HUES6 (cell line): ENCODE measurements around the gene FABP1.

Source experiments
- H3K27ac ChIP-seq: 2 replicates; pipeline ENCODE4 v1.7.0; 2013; ENCODE audit warnings: low read depth, mild to moderate bottlenecking, low read length, inconsistent platforms
- H3K27me3 ChIP-seq: 2 replicates; pipeline ENCODE4 v1.6.1; 2013; ENCODE audit warnings: low read length; ENCODE audit not compliant: control insufficient read depth, insufficient read depth
- H3K36me3 ChIP-seq: 2 replicates; pipeline ENCODE4 v1.6.1; 2013; ENCODE audit warnings: low read length; ENCODE audit not compliant: control insufficient read depth, insufficient read depth
- H3K4me1 ChIP-seq: 2 replicates; pipeline ENCODE4 v1.6.1; 2013; ENCODE audit warnings: low read length; ENCODE audit not compliant: control insufficient read depth, insufficient read depth
- H3K4me3 ChIP-seq: 2 replicates; pipeline ENCODE4 v1.5.1; 2013; ENCODE audit warnings: low read depth, low read length
- H3K9ac ChIP-seq: one replicate; pipeline ENCODE4 v1.6.1; 2013; ENCODE audit warnings: mild to moderate bottlenecking, low read length
- H3K9me3 ChIP-seq: 2 replicates; pipeline ENCODE4 v1.6.1; 2013; ENCODE audit warnings: low read depth, low read length; ENCODE audit not compliant: control insufficient read depth, insufficient read depth

Gene FABP1

DNA sequence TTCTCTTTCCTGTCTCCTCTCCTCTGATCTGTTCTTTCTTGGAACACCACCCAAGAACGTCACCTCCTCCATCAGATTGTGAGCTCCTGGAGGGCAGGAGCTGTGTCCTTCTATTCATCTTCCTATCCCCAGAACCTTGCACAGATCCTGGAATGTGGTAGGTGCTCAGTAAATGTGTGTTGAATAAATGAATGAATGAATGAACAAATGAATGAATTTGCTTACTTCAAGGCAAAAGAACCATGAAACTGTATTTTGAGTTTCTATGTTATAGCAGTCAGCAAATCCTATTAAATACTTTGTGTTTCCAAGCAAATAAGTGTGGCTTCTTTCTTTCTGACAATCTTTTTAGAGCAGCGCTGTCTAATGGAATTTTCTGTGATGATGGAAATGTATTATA is 14.8 kb downstream of the FABP1 start:
- no peak overlapping the region for H3K27ac ChIP-seq
- no peak overlapping the region for H3K4me3 ChIP-seq
- H3K9ac ChIP-seq, result no peak overlapping the region
- no peaks in the 10 kb centered on the region for H3K4me1 ChIP-seq
- H3K36me3 ChIP-seq, result no peaks in the 10 kb centered on the region
- peaks cover 3% of the 10 kb centered on the region for H3K9me3 ChIP-seq
- no peaks in the 10 kb centered on the region for H3K27me3 ChIP-seq

DNA sequence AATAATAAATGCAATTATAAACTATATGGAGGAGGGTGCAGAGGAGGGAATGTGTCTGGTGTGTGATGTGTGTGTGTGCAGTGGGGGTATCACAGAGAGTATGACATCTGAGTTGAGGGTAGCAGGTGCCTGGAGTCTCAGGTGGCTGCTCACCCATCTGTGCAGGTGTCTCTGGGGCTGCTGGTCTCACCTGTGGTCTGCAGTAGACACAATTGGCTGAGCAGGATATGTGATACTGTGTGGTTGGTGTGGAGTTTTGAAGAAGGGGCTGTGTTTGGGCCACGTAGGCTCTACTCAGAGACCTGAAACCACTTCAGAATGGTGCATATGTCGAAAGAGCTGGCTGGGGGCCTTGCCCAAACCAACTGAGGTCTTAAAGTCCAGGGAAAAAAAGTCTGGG is 17.0 kb downstream of the FABP1 start:
- H3K27me3 ChIP-seq, result no peaks in the 10 kb centered on the region
- H3K4me3 ChIP-seq, result no peak overlapping the region
- H3K4me1 ChIP-seq, result no peaks in the 10 kb centered on the region
- H3K36me3 ChIP-seq, result no peaks in the 10 kb centered on the region
- no peak overlapping the region for H3K9ac ChIP-seq
- H3K27ac ChIP-seq, result no peak overlapping the region
- peaks cover 10% of the 10 kb centered on the region for H3K9me3 ChIP-seq

DNA sequence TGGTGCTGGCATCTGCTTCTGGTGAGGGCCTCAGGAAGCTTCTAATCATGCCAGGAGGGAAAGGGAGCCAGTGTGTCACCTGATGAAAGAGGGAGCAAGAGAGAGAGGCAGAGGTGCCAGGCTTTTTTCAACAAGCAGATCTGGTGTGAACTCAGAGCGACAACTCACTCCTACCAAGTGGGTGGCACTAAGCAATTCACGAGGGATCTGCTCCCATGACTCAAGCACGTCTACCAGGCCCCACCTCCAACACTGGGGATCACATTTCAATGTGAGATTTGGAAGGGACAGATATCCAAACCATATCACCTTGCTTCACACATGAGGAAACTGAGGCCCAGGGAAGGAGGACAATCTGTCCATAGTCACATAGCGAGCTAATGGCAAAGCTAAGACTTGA is 19.1 kb downstream of the FABP1 start:
- H3K9me3 ChIP-seq, result peaks cover 10% of the 10 kb centered on the region
- H3K4me3 ChIP-seq, result no peak overlapping the region
- no peak overlapping the region for H3K27ac ChIP-seq
- no peaks in the 10 kb centered on the region for H3K27me3 ChIP-seq
- no peak overlapping the region for H3K9ac ChIP-seq
- H3K4me1 ChIP-seq, result no peaks in the 10 kb centered on the region
- no peaks in the 10 kb centered on the region for H3K36me3 ChIP-seq

DNA sequence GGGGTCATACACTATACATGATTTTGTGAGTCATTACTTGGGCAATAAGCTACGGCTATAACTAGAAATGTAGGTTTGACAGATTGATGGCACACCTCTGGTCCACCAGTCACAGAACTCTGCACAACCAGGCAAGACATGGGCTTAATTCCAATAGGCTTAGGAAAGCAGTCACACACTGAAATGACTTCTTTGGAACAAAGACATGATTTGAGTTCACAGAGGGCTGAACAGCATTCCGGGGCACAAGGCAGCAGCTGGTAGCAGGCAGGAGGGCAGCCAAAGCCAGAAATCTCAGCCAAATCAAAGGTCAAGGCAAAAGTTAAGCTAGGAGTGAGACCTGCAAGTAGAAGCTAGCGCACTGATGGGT is 27.4 kb downstream of the FABP1 start:
- H3K27me3 ChIP-seq, result no peaks in the 10 kb centered on the region
- H3K9me3 ChIP-seq, result no peaks in the 10 kb centered on the region
- H3K4me1 ChIP-seq, result peaks cover 6% of the 10 kb centered on the region
- no peaks in the 10 kb centered on the region for H3K36me3 ChIP-seq
- no peak overlapping the region for H3K27ac ChIP-seq
- no peak overlapping the region for H3K9ac ChIP-seq
- no peak overlapping the region for H3K4me3 ChIP-seq

DNA sequence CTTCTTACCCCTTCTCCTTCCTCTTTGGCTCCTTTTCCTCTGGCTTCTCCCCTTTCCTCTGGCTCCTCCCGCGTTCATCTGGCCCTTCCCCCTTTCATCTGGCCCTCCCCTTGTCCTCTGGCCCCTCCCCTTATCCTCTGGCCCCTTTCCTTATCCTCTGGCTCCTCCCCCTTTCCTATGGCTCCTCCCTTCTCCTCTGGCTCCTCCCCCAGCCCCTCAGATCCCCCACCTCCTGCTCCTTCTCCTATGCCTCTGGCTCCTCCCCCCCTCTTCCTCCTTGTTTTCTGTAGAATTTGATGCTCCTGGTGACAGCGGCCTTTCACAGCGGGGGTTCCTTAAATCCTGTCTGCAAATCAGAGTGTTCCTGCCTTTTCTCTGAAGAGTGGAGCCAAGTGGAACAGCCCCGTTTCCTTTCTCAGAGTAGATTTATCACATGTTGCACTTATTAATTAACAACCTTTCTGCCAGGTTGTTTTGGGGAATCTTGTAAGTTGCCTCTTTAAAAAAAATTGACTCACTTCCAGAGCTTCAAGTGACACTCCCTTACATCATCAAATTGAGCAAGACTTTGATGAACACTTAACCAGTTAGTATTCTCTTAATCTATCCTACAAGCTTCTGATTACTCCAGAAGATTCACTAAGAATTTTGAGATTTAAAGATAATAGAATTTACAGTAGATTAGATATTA is 27.9 kb downstream of the FABP1 start:
- Histone ChIP-seq H3K9me3 (no peaks in the 10 kb centered on the region), H3K4me1 (peaks cover 6% of the 10 kb centered on the region), H3K9ac (no peak overlapping the region), H3K27ac (no peak overlapping the region), H3K36me3 (no peaks in the 10 kb centered on the region), H3K27me3 (no peaks in the 10 kb centered on the region), H3K4me3 (no peak overlapping the region)

DNA sequence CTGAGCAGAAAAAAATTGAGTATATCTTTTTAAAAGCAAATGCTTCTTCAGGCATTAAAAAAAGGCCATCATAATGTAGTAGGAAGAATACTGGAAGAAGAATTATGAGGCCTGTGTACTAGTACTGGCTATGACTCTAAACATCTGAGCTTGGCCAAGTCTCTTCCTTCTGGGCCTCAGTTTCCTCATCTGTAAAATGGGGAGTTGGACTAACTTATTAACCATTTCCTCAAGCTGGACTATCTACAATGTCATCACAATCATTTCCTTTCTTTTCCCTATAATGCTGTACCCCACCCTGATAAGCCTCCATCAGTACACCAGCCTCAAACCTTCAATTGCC is 29.3 kb downstream of the FABP1 start:
- H3K27ac ChIP-seq, result no peak overlapping the region
- H3K36me3 ChIP-seq, result no peaks in the 10 kb centered on the region
- peaks cover 10% of the 10 kb centered on the region for H3K4me1 ChIP-seq
- no peak overlapping the region for H3K4me3 ChIP-seq
- no peaks in the 10 kb centered on the region for H3K27me3 ChIP-seq
- no peaks in the 10 kb centered on the region for H3K9me3 ChIP-seq
- H3K9ac ChIP-seq, result no peak overlapping the region

DNA sequence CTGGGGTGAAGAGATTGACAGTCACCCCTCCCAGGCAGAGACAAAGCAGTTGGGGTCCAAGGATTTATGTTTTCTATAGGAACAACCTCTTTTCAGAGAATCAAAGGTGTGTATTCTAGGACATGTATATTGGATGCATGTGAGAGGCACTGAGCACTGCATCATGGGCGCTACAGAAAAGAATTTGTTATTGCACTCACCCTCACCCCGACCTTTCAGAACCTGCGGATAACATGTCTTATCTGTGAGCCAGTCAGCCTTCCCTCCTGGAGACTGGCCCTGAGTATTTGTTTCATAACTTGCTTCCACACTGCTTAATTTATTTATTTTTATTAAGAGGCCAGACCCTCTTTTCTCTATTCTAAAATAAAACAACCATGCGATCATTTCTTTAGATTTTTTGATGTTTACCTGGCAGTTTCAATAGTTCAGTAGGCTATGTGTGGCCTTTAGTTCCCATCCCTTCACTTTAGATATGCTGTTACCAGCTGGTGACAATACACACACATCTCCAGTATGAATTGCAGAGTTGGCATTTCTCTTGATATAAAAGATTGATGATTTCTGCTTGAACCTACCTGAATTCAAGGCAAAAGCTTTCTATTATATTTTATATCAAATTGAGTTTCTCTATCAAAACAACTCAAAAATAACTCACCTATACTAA is 29.8 kb downstream of the FABP1 start:
- H3K27ac ChIP-seq, result no peak overlapping the region

DNA sequence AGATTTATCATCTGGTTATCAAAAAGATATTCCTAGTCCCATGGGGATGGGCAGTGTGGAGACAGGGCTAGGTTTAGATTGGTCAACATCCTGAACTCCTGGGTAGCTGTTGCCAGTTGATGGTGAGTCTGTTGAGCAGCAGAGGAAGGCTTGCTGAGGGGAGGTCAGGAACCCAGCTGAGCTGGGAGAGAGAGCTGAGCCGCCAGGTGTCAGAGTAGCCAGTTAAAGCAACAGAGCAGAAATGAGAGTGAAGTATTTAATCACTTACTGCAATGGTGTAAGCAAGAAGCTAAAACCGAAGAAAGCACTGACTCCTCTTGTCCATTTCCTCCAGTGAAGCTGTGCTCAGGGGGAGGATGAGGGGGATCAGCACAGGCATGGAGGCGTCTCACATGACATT is 30.7 kb downstream of the FABP1 start:
- H3K27me3 ChIP-seq, result no peaks in the 10 kb centered on the region
- H3K9me3 ChIP-seq, result no peaks in the 10 kb centered on the region
- no peak overlapping the region for H3K27ac ChIP-seq
- H3K4me3 ChIP-seq, result no peak overlapping the region
- H3K36me3 ChIP-seq, result no peaks in the 10 kb centered on the region
- H3K4me1 ChIP-seq, result peaks cover 10% of the 10 kb centered on the region
- H3K9ac ChIP-seq, result no peak overlapping the region

More for the DNA sequence above, 29.8 kb downstream of the FABP1 start:
- Histone ChIP-seq H3K4me3 (no peak overlapping the region), H3K4me1 (peaks cover 10% of the 10 kb centered on the region), H3K27me3 (no peaks in the 10 kb centered on the region), H3K9ac (no peak overlapping the region), H3K9me3 (no peaks in the 10 kb centered on the region), H3K36me3 (no peaks in the 10 kb centered on the region)

DNA sequence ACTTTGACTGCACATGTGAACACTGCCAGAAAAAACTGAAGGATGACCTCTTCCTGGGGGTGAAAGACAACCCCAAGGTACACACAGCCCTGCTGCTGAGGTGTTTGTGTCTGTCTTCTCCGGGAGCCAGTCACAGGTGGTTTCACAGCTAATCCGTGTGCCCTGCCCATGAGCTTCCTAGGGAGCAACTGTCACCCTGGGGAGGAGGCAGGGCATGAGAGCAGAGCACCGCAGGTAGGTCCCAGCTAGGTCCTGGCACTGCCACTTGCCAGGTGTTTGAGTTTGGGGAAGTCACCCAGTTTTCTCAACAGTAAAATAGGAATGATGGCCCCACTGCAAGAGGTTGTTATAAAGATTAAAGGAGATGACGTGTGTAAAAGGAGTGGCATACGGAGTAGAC is 31.2 kb downstream of the FABP1 start:
- no peak overlapping the region for H3K9ac ChIP-seq
- H3K27me3 ChIP-seq, result no peaks in the 10 kb centered on the region
- H3K4me1 ChIP-seq, result peaks cover 10% of the 10 kb centered on the region
- no peaks in the 10 kb centered on the region for H3K9me3 ChIP-seq
- no peaks in the 10 kb centered on the region for H3K36me3 ChIP-seq
- no peak overlapping the region for H3K27ac ChIP-seq
- no peak overlapping the region for H3K4me3 ChIP-seq

DNA sequence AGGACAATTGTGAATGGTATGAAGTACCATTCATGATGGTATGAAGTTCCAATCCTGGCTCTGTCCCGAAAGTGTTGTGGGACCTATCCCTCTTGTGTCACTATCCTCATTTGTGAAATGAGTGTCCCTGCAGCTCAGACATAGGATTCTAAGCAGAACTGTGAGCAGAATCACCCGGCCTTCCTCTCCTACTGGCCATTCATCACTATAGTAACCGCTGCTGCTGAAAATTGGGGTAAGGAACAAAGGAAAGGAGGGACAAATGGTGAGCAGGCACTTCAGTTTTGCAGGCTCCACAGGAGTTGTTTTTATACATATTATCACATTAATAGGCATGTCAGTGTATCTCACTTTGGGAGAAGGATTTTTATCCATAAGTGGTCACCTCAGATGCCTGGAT is 32.8 kb downstream of the FABP1 start:
- Histone ChIP-seq H3K36me3 (no peaks in the 10 kb centered on the region), H3K9me3 (no peaks in the 10 kb centered on the region), H3K27ac (no peak overlapping the region), H3K4me3 (no peak overlapping the region), H3K4me1 (peaks cover 4% of the 10 kb centered on the region), H3K27me3 (no peaks in the 10 kb centered on the region), H3K9ac (no peak overlapping the region)

DNA sequence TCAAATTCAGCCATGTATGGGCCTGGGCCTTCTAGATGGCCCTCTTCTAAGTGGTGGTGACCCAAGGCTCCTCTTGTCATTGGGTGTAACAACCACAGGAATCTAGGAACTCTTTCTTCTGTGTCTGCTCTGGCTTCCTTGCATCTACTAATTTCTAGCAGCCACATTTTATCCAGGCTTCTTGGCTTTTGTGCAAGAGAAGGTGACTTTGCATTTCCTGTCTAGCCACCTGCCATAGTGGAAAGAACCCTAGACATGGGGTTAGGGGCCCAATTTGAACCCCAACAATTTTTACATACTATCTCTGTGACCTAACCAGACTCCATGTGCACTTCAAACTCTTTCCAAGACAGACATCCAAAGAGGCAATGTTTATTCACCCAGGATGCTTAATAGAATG is 35.1 kb downstream of the FABP1 start:
- no peaks in the 10 kb centered on the region for H3K9me3 ChIP-seq
- no peak overlapping the region for H3K9ac ChIP-seq
- H3K27me3 ChIP-seq, result no peaks in the 10 kb centered on the region
- H3K27ac ChIP-seq, result no peak overlapping the region
- H3K4me3 ChIP-seq, result no peak overlapping the region
- H3K36me3 ChIP-seq, result no peaks in the 10 kb centered on the region
- H3K4me1 ChIP-seq, result 0 out of 2 replicates have a peak, but pooled peaks cover 3% of the 10 kb centered on the region
